Measurements from ENCODE around the gene ALK. TPM values are rescaled to one million over a fixed set of nuclear protein-coding genes. Genes with fewer than 3 reads are reported as not detected.

The ALK gene
- polyA plus RNA-seq, 1 of the 3 experiments (the other 2 are of a cell fraction) = 0.30 TPM

- Histone ChIP-seq H4K20me1 (ENCODE audit: insufficient read depth) (no peaks in the 10 kb centered on the region), H3K4me3 (ENCODE audit: low read depth in 2 of 2, low read length in 1 of 2) (no peak overlapping the region), H3F3A (replicated peaks; ENCODE audit: insufficient read depth) (no peaks in the 10 kb centered on the region), H3K36me3 (replicated peaks in 1 of 2; ENCODE audit: control insufficient read depth in 1 of 2, insufficient read depth in 2 of 2, low read length in 1 of 2) (peaks cover 10 to 44% of the 10 kb centered on the region in 2 experiments), H3K9ac (no peak overlapping the region), H3K79me2 (ENCODE audit: insufficient read depth) (no peaks in the 10 kb centered on the region), H3K4me2 (no peak overlapping the region), H3K27ac (ENCODE audit: low read depth in 2 of 2, low read length in 1 of 2) (no peak overlapping the region; a peak in 1 of 4 replicates), H3K9me3 (no peaks in the 10 kb centered on the region), H2AFZ (ENCODE audit: low read depth) (no peak overlapping the region), H3K4me1 (ENCODE audit: control insufficient read depth in 1 of 2, insufficient read depth in 2 of 2, low read depth in 1 of 2, low read length in 1 of 2) (peaks cover 0 to 3% of the 10 kb centered on the region in 2 experiments; a peak in 2 of 4 replicates), H3K9me2 (no peaks in the 10 kb centered on the region), H3K27me3 (ENCODE audit: insufficient read depth) (no peaks in the 10 kb centered on the region)
- 95% methylated on average over 1 of the region's 1 CpG for WGBS (ENCODE audit: low lambda C conversion rate)
- TF ChIP-seq MAX (IDR thresholded peaks at IDR 0.05; ENCODE audit: low read depth) (no peak), GABPA (IDR thresholded peaks at IDR 0.05; ENCODE audit: low read depth) (no peak), SMC3 (IDR thresholded peaks at IDR 0.05; ENCODE audit: low read depth, low read length) (no peak), TEAD4 (IDR thresholded peaks at IDR 0.05; ENCODE audit: borderline replicate concordance, insufficient read depth) (no peak), TCF12 (IDR thresholded peaks at IDR 0.05) (no peak), CTCF (IDR thresholded peaks at IDR 0.05) (no peak), EP300 (IDR thresholded peaks at IDR 0.05; ENCODE audit: borderline replicate concordance in 1 of 2, low read depth in 1 of 2, low read length in 1 of 2) (no peak)
- POLR2A ChIA-PET = no interaction called here
- CTCF ChIA-PET = interaction anchor here (0.7 to 2.2 kb wide), 8 partner anchors 9 to 844 kb away, joined by 3 to 10 read pairs (median 3); no protein-coding TSS in a partner anchor
- DNase-seq = no peak
Observed at GRCh38 chr2:29182334-29182733, 739.1 kb downstream of the ALK start.

GRCh38 chr2:29175338-29175737, 746.0 kb downstream of the ALK start:
- CTCF ChIA-PET = interaction anchor here (0.8 to 1.2 kb wide), 4 partner anchors 11 to 748 kb away, joined by 3 to 4 read pairs (median 4); no protein-coding TSS in a partner anchor

More at GRCh38 chr2:29175338-29175737, 746.0 kb downstream of the ALK start:
- Histone ChIP-seq H4K20me1 (ENCODE audit: insufficient read depth) (no peaks in the 10 kb centered on the region), H3K79me2 (ENCODE audit: insufficient read depth) (no peaks in the 10 kb centered on the region), H3K9me2 (no peaks in the 10 kb centered on the region), H3K9ac (no peak overlapping the region), H3K9me3 (no peaks in the 10 kb centered on the region), H2AFZ (ENCODE audit: low read depth) (no peak overlapping the region), H3K4me1 (ENCODE audit: control insufficient read depth in 1 of 2, insufficient read depth in 2 of 2, low read depth in 1 of 2, low read length in 1 of 2) (peaks cover 0 to 3% of the 10 kb centered on the region in 2 experiments; a peak in 1 of 4 replicates), H3K4me2 (no peak overlapping the region), H3K27me3 (ENCODE audit: insufficient read depth) (no peaks in the 10 kb centered on the region), H3K4me3 (ENCODE audit: low read depth in 2 of 2, low read length in 1 of 2) (no peak overlapping the region), H3F3A (replicated peaks; ENCODE audit: insufficient read depth) (no peaks in the 10 kb centered on the region), H3K27ac (ENCODE audit: low read depth in 2 of 2, low read length in 1 of 2) (no peak overlapping the region), H3K36me3 (replicated peaks in 1 of 2; ENCODE audit: control insufficient read depth in 1 of 2, insufficient read depth in 2 of 2, low read length in 1 of 2) (peaks cover 11 to 42% of the 10 kb centered on the region in 2 experiments)
- POLR2A ChIA-PET = no interaction called here
- no peak for TF ChIP-seq MXI1 (IDR thresholded peaks at IDR 0.05; ENCODE audit: low read depth, low read length)
- TF ChIP-seq MAX (IDR thresholded peaks at IDR 0.05; ENCODE audit: low read depth) = no peak
- no peak for TF ChIP-seq TEAD4 (IDR thresholded peaks at IDR 0.05; ENCODE audit: borderline replicate concordance, insufficient read depth)
- TF ChIP-seq JUND (IDR thresholded peaks at IDR 0.05) = no peak
- no peak for TF ChIP-seq REST (IDR thresholded peaks at IDR 0.05; ENCODE audit: low read depth, low read length)
- TF ChIP-seq TAF1 (IDR thresholded peaks at IDR 0.05; ENCODE audit: borderline replicate concordance, low read depth, low read length) = no peak
- no peak for DNase-seq
- 92% methylated on average over 3 of the region's 3 CpGs for WGBS (ENCODE audit: low lambda C conversion rate)
